RWPE2 (cell line): Measurements from ENCODE around the gene SLC52A3.

ENCODE experiments used
- ATAC-seq: fragments of 200-7000 bp; cut with Tn5 transposase; 3 replicates; pipeline ENCODE4 v1.9.1; 2021; ENCODE audit warnings: low read depth
- DNase-seq: peaks from one replicate; pipeline ENCODE4 v3.0.0-alpha.2; 2020; ENCODE audit warnings: low spot score
- H3K27ac ChIP-seq: fragments of 450-650 bp; 2 replicates; pipeline ENCODE4 v1.5.1; 2017; ENCODE audit warnings: mild to moderate bottlenecking; ENCODE audit not compliant: poor library complexity, severe bottlenecking
- H3K27me3 ChIP-seq: fragments of 250-450 bp; sonication (Bioruptor Pico); 2 replicates; pipeline ENCODE4 v1.5.1; 2021; ENCODE audit warnings: mild to moderate bottlenecking, moderate library complexity; ENCODE audit not compliant: insufficient read depth, poor library complexity, severe bottlenecking
- H3K36me3 ChIP-seq: fragments of 250-450 bp; sonication (Bioruptor Pico); 2 replicates; pipeline ENCODE4 v1.5.1; 2020; ENCODE audit warnings: low read depth, mild to moderate bottlenecking, moderate library complexity
- H3K4me1 ChIP-seq: fragments of 250-450 bp; sonication (Bioruptor Pico); 2 replicates; pipeline ENCODE4 v1.5.1; 2021; ENCODE audit warnings: mild to moderate bottlenecking, moderate library complexity; ENCODE audit not compliant: insufficient read depth, poor library complexity, severe bottlenecking
- H3K4me3 ChIP-seq: fragments of 250-450 bp; sonication (Bioruptor Pico); 2 replicates; pipeline ENCODE4 v1.5.1; 2021; ENCODE audit warnings: mild to moderate bottlenecking, moderate library complexity; ENCODE audit not compliant: severe bottlenecking
- H3K9me3 ChIP-seq: fragments of 250-450 bp; sonication (Bioruptor Pico); 2 replicates; pipeline ENCODE4 v1.5.1; 2021; ENCODE audit warnings: mild to moderate bottlenecking, moderate library complexity; ENCODE audit not compliant: severe bottlenecking
- CTCF ChIP-seq: fragments of 450-650 bp; IDR thresholded peaks from one replicate; pipeline ENCODE4 v1.5.1; 2017; ENCODE audit warnings: mild to moderate bottlenecking, moderate library complexity; ENCODE audit not compliant: poor library complexity, severe bottlenecking

The SLC52A3 gene

GRCh38 chr20:723756-724155, 44.5 kb downstream of the SLC52A3 start:
- H3K27me3 ChIP-seq: peaks cover 36% of the 10 kb centered on the region
- TF ChIP-seq CTCF: no peak
- no peak for DNase-seq

GRCh38 chr20:722822-723644, 45.3 kb downstream of the SLC52A3 start:
- Histone ChIP-seq H3K36me3 (no peaks in the 10 kb centered on the region), H3K4me1 (no peaks in the 10 kb centered on the region), H3K4me3 (no peak overlapping the region), H3K27ac (no peak overlapping the region), H3K27me3 (peaks cover 29% of the 10 kb centered on the region), H3K9me3 (no peaks in the 10 kb centered on the region)
- TF ChIP-seq CTCF: no peak
- ATAC-seq: no peak
- DNase-seq: no peak

More at GRCh38 chr20:723756-724155, 44.5 kb downstream of the SLC52A3 start:
- Histone ChIP-seq H3K4me1 (no peaks in the 10 kb centered on the region), H3K36me3 (no peaks in the 10 kb centered on the region), H3K27ac (no peak overlapping the region), H3K4me3 (no peak overlapping the region), H3K9me3 (no peaks in the 10 kb centered on the region)
- peak; percentile 46 for ATAC-seq

- Histone ChIP-seq H3K4me3 (no peak overlapping the region), H3K4me1 (no peaks in the 10 kb centered on the region), H3K27me3 (peaks cover 17% of the 10 kb centered on the region), H3K27ac (no peak overlapping the region), H3K9me3 (no peaks in the 10 kb centered on the region), H3K36me3 (no peaks in the 10 kb centered on the region)
- no peak for TF ChIP-seq CTCF
- ATAC-seq: no peak
- no peak for DNase-seq
Observed at GRCh38 chr20:721876-722275, 46.4 kb downstream of the SLC52A3 start.

- TF ChIP-seq CTCF: no peak
- H3K9me3 ChIP-seq: no peaks in the 10 kb centered on the region
- H3K4me1 ChIP-seq: no peaks in the 10 kb centered on the region
- H3K4me3 ChIP-seq: no peak overlapping the region
- ATAC-seq: no peak
- no peak for DNase-seq
- H3K27ac ChIP-seq: no peak overlapping the region
- H3K27me3 ChIP-seq: peaks cover 11% of the 10 kb centered on the region
- no peaks in the 10 kb centered on the region for H3K36me3 ChIP-seq
Observed at GRCh38 chr20:719816-720215, 48.5 kb downstream of the SLC52A3 start.

GRCh38 chr20:719068-719467, 49.2 kb downstream of the SLC52A3 start:
- Histone ChIP-seq H3K4me3 (no peak overlapping the region), H3K4me1 (no peaks in the 10 kb centered on the region), H3K27me3 (peaks cover 11% of the 10 kb centered on the region), H3K27ac (no peak overlapping the region), H3K9me3 (peaks cover 2% of the 10 kb centered on the region), H3K36me3 (no peaks in the 10 kb centered on the region)
- TF ChIP-seq CTCF: no peak
- ATAC-seq (no peak), DNase-seq (no peak)
